ENCODE measurements around the gene PDE9A. TPM values are rescaled to one million over a fixed set of nuclear protein-coding genes. Genes with fewer than 3 reads are reported as not detected.
A peak's percentile ranks its signal among the peaks of the same experiment; 100 is the strongest.

Gene PDE9A
- total and polyA plus RNA-seq, 2 experiments from 2014 or later = 6.8 to 14.2 TPM

DNA sequence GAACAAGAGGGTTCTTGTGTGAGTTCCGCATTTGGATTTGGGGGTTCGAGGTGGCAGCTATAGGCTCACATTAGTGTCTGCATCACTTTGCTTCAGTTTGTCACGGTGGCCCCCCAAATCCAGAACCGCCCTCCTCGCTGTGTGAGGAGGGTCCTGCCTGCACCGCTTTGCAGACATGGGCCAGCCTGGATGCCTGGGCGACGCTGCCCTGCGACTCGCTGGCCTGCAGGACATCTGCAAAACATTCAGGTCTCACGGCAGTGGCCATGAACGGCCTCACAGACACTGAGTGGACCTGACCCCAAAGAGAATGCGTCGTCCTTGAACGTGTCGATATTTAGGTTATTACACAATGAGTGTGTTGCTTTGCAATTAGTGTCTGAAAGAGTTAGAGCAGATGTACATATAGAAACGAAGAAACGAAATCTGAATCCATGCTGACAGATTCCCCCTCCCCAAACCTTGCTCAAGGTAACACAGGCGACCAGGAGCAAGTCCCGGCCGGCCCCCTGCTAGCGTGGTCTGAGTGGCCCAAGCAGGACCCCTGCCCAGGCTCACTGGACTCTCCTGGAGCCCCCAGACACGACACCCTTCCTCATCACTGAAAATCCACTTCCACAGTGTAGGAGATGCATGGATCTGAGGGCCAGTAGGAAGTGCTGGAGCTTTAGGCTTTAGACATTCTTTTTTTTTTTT, 20.4 kb downstream of the PDE9A start:
- peak overlapping the region; percentile 64 for H3K27ac ChIP-seq
- H3K4me3 ChIP-seq = no peak overlapping the region
- DNase-seq (ENCODE audit: low read depth in 1 of 2, low spot score in 1 of 2) = no peak
- H3K27me3 ChIP-seq = no peaks in the 10 kb centered on the region
- TF ChIP-seq, protein P1, sequence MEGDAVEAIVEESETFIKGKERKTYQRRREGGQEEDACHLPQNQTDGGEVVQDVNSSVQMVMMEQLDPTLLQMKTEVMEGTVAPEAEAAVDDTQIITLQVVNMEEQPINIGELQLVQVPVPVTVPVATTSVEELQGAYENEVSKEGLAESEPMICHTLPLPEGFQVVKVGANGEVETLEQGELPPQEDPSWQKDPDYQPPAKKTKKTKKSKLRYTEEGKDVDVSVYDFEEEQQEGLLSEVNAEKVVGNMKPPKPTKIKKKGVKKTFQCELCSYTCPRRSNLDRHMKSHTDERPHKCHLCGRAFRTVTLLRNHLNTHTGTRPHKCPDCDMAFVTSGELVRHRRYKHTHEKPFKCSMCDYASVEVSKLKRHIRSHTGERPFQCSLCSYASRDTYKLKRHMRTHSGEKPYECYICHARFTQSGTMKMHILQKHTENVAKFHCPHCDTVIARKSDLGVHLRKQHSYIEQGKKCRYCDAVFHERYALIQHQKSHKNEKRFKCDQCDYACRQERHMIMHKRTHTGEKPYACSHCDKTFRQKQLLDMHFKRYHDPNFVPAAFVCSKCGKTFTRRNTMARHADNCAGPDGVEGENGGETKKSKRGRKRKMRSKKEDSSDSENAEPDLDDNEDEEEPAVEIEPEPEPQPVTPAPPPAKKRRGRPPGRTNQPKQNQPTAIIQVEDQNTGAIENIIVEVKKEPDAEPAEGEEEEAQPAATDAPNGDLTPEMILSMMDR (IDR thresholded peaks at IDR 0.05; ENCODE audit: low read depth, low read length) = no peak
- H3K36me3 ChIP-seq = no peaks in the 10 kb centered on the region
- H3K9me3 ChIP-seq (ENCODE audit: low read depth) = no peaks in the 10 kb centered on the region
- H3K4me1 ChIP-seq (ENCODE audit: low read depth) = peaks cover 26% of the 10 kb centered on the region

DNA sequence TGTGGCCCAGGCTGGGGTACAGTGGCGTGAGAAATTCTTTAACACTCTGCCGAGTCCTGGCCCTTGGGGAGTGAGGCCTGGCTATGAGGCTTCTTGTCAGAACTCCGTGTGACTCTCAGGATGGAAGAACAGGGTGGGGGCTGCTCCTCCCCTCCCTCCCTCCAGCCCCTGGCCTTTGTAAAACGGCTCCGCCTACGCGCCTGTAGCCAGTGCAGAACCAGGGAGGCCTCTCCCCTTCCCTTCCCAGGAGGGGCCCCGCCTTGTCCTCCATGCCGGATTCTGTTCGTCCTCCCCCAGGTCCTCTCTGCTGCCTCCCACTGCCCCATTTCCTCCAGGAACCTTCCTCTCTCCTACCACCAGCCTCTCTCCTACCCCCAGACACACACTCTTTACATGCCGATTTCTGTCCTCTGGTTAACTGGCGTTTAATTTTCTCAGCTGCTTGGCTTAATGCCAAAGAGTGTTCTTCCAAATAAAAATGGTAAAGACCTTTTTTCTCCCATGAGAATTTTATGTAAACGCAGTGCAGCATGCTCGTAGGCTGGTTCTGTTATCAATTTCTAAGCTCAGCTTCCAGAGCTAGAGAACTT, 21.0 kb downstream of the PDE9A start:
- H3K4me1 ChIP-seq (ENCODE audit: low read depth) = peaks cover 26% of the 10 kb centered on the region
- peak overlapping the region; percentile 64 for H3K27ac ChIP-seq
- peak; percentile 38 to 69 for DNase-seq (ENCODE audit: low read depth in 1 of 2, low spot score in 1 of 2)

DNA sequence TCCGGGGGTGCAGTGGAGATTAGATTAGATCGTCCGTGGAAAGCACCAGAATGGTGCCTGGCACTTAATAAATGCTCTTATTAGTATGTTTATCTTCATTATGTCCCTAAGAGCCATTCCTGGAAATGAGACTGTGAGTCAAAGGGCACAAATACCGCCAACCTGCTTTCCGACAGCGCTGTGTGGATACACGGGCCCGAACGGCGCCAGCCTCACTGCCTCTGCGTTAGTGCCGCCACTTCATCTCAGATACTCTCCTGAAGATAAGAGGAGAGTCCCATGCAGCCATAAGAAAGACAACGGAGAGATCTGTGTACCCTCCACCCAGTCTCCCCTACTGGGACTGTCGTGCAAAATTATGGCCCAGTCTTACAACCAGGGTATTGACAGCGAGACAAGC, 22.0 kb downstream of the PDE9A start:
- DNase-seq (ENCODE audit: low read depth in 1 of 2, low spot score in 1 of 2) = no peak
- TF ChIP-seq, protein P1 (IDR thresholded peaks at IDR 0.05; ENCODE audit: low read depth, low read length) = no peak
- Histone ChIP-seq H3K36me3 (no peaks in the 10 kb centered on the region), H3K4me3 (no peak overlapping the region), H3K27ac (no peak overlapping the region), H3K9me3 (ENCODE audit: low read depth) (no peaks in the 10 kb centered on the region), H3K27me3 (no peaks in the 10 kb centered on the region), H3K4me1 (ENCODE audit: low read depth) (peaks cover 26% of the 10 kb centered on the region)

More for the DNA sequence above, 21.0 kb downstream of the PDE9A start:
- H3K27me3 ChIP-seq = no peaks in the 10 kb centered on the region
- no peak overlapping the region for H3K4me3 ChIP-seq
- TF ChIP-seq, protein P1 (IDR thresholded peaks at IDR 0.05; ENCODE audit: low read depth, low read length) = no peak
- no peaks in the 10 kb centered on the region for H3K9me3 ChIP-seq (ENCODE audit: low read depth)
- no peaks in the 10 kb centered on the region for H3K36me3 ChIP-seq

DNA sequence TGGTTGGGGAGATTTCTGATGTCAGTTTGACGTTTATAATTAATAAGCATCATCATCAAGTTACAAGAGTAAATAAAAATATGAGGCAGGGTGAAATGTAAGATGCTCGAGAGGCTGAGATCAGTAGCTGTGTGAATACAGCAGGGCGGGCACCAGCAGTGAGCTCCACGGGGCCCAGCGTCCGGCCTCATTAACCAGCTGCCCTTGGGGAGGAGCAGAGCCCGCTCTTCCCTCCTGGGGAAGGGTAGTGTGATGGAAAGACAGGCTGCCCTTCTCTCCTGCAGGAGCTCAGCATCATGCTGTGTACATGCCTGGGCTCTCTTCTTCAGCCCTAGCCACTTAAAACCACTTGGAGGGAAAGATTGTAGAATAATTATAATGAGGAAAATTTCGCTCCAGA, 23.4 kb downstream of the PDE9A start:
- no peak overlapping the region for H3K27ac ChIP-seq
- DNase-seq (ENCODE audit: low read depth in 1 of 2, low spot score in 1 of 2) = no peak
- TF ChIP-seq, protein P1 (IDR thresholded peaks at IDR 0.05; ENCODE audit: low read depth, low read length) = no peak
- H3K9me3 ChIP-seq (ENCODE audit: low read depth) = no peaks in the 10 kb centered on the region
- H3K36me3 ChIP-seq = no peaks in the 10 kb centered on the region
- H3K27me3 ChIP-seq = no peaks in the 10 kb centered on the region
- no peak overlapping the region for H3K4me3 ChIP-seq
- H3K4me1 ChIP-seq (ENCODE audit: low read depth) = peaks cover 20% of the 10 kb centered on the region

DNA sequence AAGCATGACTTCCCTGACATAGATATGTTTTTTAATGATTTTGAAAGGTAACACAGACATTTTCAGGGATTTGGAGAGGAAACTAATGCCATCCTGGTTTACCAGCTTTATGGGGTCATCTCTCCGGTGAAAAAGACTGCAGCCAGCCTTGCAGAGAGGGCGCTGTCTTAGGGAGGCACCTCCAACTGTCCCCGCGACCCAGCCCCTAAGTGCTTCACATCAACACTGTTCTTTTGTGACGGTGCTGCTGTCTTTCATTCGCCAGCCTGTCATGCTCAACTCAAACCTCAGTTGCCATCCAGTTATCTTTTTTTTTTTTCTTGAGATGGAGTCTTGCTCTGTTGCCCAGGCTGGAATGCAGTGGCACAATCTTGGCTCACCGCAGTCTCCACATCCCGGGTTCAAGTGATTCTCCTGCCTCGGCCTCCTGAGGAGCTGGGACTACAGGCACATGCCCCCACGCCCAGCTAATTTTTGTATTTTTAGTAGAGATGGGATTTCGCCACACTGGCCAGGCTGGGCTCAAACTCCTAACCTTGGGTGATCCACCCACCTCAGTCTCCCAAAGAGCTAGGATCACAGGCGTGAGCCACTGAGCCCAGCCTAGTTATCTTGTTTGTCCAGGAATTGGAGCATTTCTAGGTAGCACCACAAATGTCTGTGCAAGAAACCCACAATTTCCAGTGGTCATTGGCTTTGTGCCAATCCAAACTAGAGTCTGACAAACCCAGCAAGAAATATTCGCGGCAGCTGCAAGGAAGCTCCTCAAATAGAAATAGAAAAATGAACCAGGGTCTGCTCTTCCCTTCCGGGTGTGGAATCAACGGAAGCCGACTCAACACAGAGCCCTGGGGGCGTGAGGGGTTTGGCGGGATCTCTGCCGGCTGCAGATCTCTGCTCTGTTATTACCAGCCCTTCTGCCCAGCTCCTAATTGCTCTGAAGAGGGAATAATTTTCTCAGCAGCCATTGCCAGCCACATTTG, 24.2 kb downstream of the PDE9A start:
- DNase-seq (ENCODE audit: low read depth in 1 of 2, low spot score in 1 of 2) = peak; percentile 26 to 83
- TF ChIP-seq, protein P1 (IDR thresholded peaks at IDR 0.05; ENCODE audit: low read depth, low read length) = no peak
- Histone ChIP-seq H3K27ac (no peak overlapping the region), H3K27me3 (no peaks in the 10 kb centered on the region), H3K36me3 (no peaks in the 10 kb centered on the region), H3K9me3 (ENCODE audit: low read depth) (no peaks in the 10 kb centered on the region), H3K4me3 (no peak overlapping the region), H3K4me1 (ENCODE audit: low read depth) (peaks cover 17% of the 10 kb centered on the region)
